SIG-M5 (cell line): ENCODE data around the gene EMD.

Experiments used
- DNase-seq: peaks from one replicate; lab custom pipeline; 2025; lab: John Stamatoyannopoulos, UW

Gene EMD

GRCh38 chrX:154355094-154355775, 23.9 kb upstream of the EMD start:
- DNase-seq: no peak

GRCh38 chrX:154355776-154356140, 23.3 kb upstream of the EMD start:
- DNase-seq: no peak

- no peak for DNase-seq
These were observed 22.5 kb upstream of the EMD start for GRCh38 chrX:154356596-154356995.

- no peak for DNase-seq
These were observed 21.9 kb upstream of the EMD start for GRCh38 chrX:154357205-154357604.

- no peak for DNase-seq
These were observed 21.1 kb upstream of the EMD start for GRCh38 chrX:154358011-154358410.

- no peak for DNase-seq
These were observed 20.3 kb upstream of the EMD start for GRCh38 chrX:154358829-154359228.

GRCh38 chrX:154359362-154360154, 19.5 kb upstream of the EMD start:
- no peak for DNase-seq

- DNase-seq: no peak
These were observed 18.9 kb upstream of the EMD start for GRCh38 chrX:154360155-154360713.

GRCh38 chrX:154362085-154362742, 16.9 kb upstream of the EMD start:
- DNase-seq: no peak

- no peak for DNase-seq
These were observed 15.2 kb upstream of the EMD start for GRCh38 chrX:154363706-154364439.

- no peak for DNase-seq
These were observed 14.0 kb upstream of the EMD start for GRCh38 chrX:154365052-154365600.

- DNase-seq: no peak
These were observed 13.0 kb upstream of the EMD start for GRCh38 chrX:154365997-154366665.

GRCh38 chrX:154366666-154367055, 12.4 kb upstream of the EMD start:
- DNase-seq: no peak

GRCh38 chrX:154367474-154368308, 11.4 kb upstream of the EMD start:
- no peak for DNase-seq

GRCh38 chrX:154368630-154369448, 10.3 kb upstream of the EMD start:
- peak; percentile 68 for DNase-seq

- no peak for DNase-seq
These were observed 9.4 kb upstream of the EMD start for GRCh38 chrX:154369449-154370299.

- DNase-seq: no peak
These were observed 8.6 kb upstream of the EMD start for GRCh38 chrX:154370300-154371016.
